Upper lobe of left lung (tissue), 4 donors: ENCODE results near the gene ZBTB16.

Source experiments
- CTCF ChIP-seq, 6 experiments: fragments of 450-650 bp in 4 of 6; fragments of 200-600 bp in 2 of 6; sonication (generic) in 2 of 6; IDR thresholded peaks; one replicate each; pipeline ENCODE4 v1.5.1; 2016 to 2019; ENCODE audit warnings: antibody characterized with exemption in 6 of 6
- POLR2A ChIP-seq, 4 donors: fragments of 450-650 bp; IDR thresholded peaks; one replicate each; pipeline ENCODE4 v1.5.1; 2016 to 2017; ENCODE audit warnings: antibody characterized with exemption in 4 of 4, mild to moderate bottlenecking in 2 of 4
- POLR2AphosphoS5 ChIP-seq, 2 donors: sonication (generic); formaldehyde crosslinking; IDR thresholded peaks; one replicate each; pipeline ENCODE4 v1.5.1; 2017; ENCODE audit warnings: antibody characterized with exemption in 2 of 2

- TF ChIP-seq CTCF (IDR thresholded peaks at IDR 0.05) (no peak), POLR2A (IDR thresholded peaks at IDR 0.05) (no peak), POLR2AphosphoS5 (IDR thresholded peaks at IDR 0.05) (no peak)
Measured at GRCh38 chr11:114130115-114130576, 70.6 kb downstream of the ZBTB16 start.
